Activated CD4-positive, CD25-positive, alpha-beta regulatory T cell (primary cell): ENCODE measurements around the gene CRAMP1.

Experiments used
- DNase-seq, 4 experiments: peaks; one replicate each; lab custom pipeline; 2025; lab: John Stamatoyannopoulos, UW

Gene CRAMP1

DNA sequence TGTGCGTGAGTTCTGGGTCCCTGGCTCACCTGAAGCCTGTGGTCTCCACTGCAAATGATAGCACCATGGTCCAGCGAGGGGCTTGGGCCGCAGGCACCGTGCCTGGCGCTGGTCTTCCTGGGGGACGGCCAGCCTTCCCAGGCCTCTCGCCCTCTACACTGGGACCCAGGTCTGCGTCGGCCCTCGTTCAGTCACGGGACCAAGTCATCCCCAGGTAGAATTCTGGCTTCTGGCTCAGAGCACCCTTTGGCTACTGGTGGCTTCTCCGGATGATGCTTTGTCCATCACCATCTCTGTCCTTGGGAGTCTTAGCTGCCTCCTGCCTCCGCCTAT, 20.4 kb downstream of the CRAMP1 start:
- no peak for DNase-seq

DNA sequence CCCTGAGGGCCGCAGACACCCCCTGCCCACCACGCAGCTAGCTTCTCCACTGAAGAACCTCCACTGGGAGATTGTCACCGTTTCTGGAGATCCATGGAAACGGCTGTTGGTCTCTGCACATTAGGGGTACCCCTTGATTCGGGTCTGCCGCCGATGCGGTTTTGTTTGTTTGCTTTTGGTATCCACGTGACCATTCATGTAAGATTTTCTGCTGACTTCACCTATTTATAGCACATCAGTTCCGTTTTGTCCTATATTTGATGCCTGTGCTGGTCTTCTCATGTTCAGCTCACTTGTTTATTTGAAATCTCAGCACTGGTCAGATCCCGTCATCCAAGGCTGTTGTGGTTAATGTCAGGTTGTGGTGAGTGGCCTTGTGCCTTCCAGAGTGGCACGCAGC, 21.1 kb downstream of the CRAMP1 start:
- no peak for DNase-seq

GRCh38 chr16:1634541-1634940, 22.4 kb downstream of the CRAMP1 start:
- no peak for DNase-seq

DNA sequence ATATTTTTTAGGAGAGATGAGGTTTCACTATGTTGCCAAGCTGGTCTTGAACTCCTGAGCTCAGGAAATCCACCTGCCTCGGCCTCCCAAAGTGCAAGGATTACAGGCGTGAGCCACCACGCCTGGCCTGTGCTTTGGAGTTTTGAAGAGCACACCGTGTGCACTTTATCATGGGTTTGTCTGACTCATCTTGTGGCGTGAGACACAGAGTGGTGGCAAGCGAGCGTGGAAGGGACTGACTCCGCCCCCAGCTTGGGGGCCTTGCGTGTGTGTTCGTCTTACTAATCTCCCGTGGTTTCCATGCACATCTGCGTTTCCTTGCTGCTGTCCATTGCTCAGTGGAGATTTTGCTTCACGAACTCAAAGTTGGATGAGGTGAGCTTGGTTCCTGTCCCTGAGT, 22.9 kb downstream of the CRAMP1 start:
- DNase-seq, result no peak

GRCh38 chr16:1637526-1637925, 25.4 kb downstream of the CRAMP1 start:
- DNase-seq, result no peak

DNA sequence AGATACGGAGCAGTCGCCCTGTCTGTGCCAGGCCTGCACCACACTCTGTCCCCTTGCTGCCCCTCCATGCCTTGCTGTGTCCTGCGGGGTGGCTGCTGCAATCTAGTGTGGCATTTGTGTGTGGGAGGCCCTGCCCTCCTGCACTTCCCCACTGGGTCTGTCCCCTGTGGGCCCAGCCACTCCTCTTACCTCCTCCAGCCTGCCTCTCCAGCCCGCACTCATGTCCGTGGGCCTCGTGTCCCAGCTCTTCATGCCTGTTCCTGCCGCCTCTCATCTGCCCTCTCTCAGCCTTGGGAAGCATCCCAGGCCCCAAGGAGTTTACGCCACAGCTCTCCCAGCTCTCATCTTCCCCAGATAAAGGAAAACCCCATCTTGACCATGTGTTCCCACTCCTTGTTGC, 26.6 kb downstream of the CRAMP1 start:
- DNase-seq, result no peak

DNA sequence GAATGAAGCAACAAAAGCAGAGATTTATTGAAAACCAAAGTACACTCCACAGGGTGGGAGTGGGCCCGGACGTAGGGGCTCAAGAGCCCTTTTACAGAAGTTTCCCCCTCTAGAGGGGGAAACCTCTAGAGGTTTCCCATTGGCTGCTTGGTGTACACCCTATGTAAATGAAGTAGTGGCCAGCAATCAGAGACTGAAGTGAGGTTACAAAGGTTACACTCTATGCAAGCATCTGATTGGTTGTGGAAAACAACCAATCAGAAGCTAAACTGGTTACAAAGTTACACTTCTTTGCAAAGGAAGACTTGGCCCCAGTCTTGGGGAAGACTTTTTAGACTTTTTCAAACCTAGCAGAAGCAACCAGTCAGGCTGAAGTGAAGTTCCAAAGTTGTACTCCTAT, 27.1 kb downstream of the CRAMP1 start:
- no peak for DNase-seq

DNA sequence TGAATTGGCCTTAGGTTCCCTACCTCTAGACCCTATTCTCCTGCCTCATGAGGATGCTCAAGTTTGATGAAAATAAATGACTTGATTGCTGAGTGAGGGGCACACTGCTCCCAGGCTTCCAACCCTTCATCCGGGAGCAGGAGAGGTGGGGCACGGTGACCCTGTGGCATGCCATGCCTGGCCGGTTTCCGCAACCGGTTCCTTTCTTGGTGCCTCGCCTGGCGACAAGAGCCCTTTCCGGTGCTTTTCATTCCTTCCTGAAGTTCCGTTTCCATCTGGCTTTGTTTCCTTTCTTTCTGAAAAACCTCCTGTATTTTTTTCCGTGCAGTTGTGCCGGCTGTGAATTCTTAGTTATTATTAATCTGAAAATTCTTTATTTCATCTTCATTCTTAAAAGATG, 27.7 kb downstream of the CRAMP1 start:
- no peak for DNase-seq

GRCh38 chr16:1640261-1640941, 28.2 kb downstream of the CRAMP1 start:
- DNase-seq, result no peak

DNA sequence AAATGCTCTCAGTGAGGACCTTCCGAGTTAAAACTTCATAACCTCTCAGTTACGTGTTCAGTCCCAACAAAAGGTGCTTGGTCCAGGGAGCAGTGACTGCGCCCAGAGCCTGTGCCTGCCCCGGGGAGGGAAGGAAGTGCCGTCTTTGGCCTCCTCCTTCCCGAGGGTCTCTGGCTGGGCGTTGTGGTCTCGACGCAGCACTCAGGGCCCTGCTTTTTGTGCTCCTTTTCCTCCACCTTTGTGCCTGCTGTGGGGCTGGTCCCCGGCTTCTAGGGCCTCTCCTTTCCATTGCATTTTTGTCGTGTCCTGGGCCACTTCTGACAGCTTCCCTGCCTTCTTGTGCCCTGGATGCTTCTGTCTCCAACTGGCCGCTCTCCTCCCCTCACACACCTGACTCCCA, 29.1 kb downstream of the CRAMP1 start:
- DNase-seq, result no peak

DNA sequence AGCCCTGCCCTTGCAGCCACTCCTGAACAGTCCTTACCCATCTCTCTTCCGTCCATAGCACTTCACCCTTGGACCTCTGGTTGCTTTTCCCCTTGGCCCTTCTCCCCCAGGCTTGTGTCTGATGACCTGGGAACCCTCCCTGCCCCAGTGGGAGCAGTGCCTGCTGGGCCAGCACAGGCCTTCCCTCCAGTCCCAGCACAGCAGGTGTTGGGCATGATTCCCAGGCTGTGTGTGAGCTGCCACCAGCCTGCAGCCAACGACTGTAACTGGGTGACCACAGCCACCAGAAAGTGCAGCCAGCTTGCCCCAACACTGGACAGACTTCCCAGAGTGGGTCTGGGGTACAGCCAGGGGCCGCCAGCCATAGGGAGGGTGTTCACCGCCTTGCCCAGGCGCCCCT, 30.0 kb downstream of the CRAMP1 start:
- no peak for DNase-seq

DNA sequence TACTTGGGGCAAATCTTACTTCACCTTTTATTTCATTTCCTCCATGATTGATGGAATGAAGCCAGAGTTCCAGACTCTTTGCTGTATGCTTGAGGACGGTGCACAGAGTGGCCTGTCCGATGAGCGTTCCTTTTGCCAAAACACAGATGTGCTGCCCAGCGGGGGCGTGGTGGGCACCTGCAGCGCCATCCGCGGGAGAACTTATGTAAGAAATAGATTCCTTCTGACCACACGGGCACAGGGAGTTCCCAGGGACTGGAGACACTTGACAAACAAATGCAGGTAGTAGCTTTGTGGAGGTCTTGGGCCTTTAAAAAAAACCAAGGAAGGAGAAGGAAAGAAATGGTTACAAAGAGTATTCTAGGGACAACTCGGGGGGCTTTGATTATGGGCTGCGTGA, 30.6 kb downstream of the CRAMP1 start:
- no peak for DNase-seq

GRCh38 chr16:1643521-1643920, 31.4 kb downstream of the CRAMP1 start:
- no peak for DNase-seq

- no peak for DNase-seq
These were observed 33.9 kb downstream of the CRAMP1 start for GRCh38 chr16:1645914-1646525.

DNA sequence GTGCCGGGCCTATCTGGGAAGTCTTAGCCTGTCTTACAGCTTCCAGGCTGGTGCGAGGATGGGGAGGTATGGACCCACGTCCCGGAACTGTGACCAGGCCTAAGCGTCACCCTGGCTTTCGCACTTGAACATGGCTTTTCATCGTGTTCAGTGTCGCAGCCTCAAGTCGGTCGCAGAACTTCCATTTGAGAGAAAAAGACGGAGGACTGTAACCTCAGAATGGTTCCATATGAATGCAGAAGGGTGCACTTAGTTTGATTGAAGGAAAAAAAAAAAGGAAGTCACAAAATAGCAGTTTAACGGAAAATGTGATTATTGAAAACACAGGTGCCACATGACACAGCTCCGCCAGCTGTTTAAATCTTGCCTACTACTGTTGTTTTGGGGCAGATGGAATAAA, 35.7 kb downstream of the CRAMP1 start:
- no peak for DNase-seq

- no peak for DNase-seq
These were observed 38.0 kb downstream of the CRAMP1 start for GRCh38 chr16:1650131-1650530.

DNA sequence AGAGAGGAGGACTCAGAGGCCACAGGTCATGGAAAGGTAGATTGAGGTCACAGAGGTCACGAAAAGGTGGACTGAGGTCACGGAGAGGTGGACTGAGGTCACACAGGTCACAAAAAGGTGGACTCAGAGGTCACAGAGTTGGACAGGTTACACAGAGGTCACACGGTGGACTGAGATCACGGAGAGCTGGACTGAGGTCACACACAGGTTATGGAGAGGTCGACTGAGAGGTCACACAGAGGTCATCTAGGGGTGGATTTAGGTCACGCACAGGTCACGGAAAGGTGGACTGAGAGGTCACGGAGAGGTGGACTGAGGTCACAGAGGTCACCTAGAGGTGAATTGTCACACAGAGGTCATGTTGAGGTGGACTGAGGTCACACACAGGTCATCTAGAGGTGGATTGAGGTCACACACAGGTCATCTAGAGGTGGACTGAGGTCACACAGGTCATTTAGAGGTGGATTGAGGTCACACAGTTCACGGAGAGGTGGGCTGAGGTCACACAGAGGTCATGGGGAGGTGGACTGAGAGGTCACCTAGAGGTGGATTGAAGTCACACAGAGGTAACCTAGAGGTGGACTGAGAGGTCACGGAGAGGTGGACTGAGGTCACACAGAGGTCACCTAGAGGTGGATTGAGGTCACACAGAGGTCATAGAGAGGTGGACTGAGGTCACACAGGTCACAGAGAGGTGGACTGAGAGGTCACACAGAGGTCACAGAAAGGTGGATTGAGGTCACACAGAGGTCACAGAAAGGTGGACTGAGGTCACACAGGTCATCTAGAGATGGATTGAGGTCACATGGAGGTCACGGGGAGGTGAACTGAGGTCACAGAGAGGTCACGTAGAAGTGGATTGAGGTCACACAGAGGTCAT, 39.2 kb downstream of the CRAMP1 start:
- DNase-seq, result no peak

DNA sequence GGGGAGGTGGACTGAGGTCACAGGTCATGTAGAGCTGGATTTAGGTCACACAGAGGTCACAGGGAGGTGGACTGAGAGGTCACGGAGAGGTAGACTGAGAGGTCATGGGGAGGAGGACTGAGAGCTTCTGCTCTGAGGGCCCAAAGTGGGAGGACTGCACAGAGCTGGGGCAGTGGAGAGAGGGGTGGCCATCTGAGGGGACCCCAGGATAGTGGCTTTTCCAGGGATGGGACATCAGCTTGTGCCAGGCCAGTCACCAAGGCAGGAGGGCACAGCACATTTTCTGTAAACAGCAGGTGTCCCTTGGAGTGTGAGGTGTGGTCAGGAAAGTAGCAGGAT, 39.8 kb downstream of the CRAMP1 start:
- DNase-seq, result no peak

- DNase-seq, result no peak
These were observed 40.9 kb downstream of the CRAMP1 start for GRCh38 chr16:1653023-1653422.

- DNase-seq, result no peak
These were observed 42.5 kb downstream of the CRAMP1 start for GRCh38 chr16:1654505-1655268.

DNA sequence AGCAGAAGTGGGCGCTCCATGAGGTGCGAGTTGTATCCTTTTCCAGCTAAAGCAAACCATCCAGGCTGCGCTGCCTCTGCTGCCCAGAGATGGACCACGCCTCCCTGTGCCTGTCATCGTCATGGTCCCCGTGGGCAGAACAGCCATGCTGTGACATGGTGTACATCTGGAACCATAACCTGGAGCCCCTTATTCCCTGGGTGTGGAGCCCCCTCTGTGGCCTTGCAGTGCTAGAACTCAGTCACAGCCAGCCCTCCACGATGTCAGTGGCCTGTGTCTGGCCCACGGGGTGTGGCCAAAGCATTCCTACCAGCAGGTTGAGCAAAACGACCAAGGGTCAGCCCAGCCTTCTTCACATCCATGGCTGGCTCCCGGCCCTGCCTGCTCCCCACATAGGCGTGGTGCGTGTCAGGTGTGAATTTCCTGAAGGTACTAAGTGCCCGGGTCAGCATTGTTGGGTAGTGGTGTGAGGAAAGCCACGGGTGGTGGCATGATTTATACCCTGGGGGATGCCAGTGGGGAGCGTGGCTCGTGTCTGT, 43.2 kb downstream of the CRAMP1 start:
- DNase-seq, result no peak
